SK-N-SH treated with all-trans-retinoic acid at 6 μM for 48 hours (cell line): ENCODE data around the gene SLC22A3.

ENCODE experiments used
- TCF4 ChIP-seq: fragments of 250-450 bp; sonication (Bioruptor Pico); IDR thresholded peaks from 2 replicates; pipeline ENCODE4 v1.8.0; 2021; ENCODE audit warnings: mild to moderate bottlenecking, moderate library complexity, borderline replicate concordance
- TOX ChIP-seq: fragments of 250-450 bp; sonication (Bioruptor Pico); IDR thresholded peaks from 2 replicates; pipeline ENCODE4 v1.8.0; 2021; ENCODE audit warnings: mild to moderate bottlenecking, moderate library complexity, borderline replicate concordance
- ZFP30 ChIP-seq: fragments of 450-650 bp; formaldehyde crosslinking; IDR thresholded peaks from 2 replicates; pipeline ENCODE4 v1.5.0; 2022; ENCODE audit warnings: mild to moderate bottlenecking, moderate library complexity
- TF ChIP-seq, protein P1 (sequence below): fragments of 250-450 bp; sonication (Bioruptor Pico); IDR thresholded peaks from 2 replicates; pipeline ENCODE4 v1.8.0; 2020; ENCODE audit warnings: mild to moderate bottlenecking, moderate library complexity, borderline replicate concordance
- TF ChIP-seq, protein P2 (sequence below): fragments of 250-450 bp; sonication (Bioruptor Pico); IDR thresholded peaks from 2 replicates; pipeline ENCODE4 v1.5.1; 2020; ENCODE audit warnings: low read depth, mild to moderate bottlenecking, moderate library complexity
- TF ChIP-seq, protein P3 (sequence below): fragments of 250-450 bp; sonication (Bioruptor Pico); IDR thresholded peaks from 2 replicates; pipeline ENCODE4 v1.8.0; 2021; ENCODE audit warnings: low read depth, mild to moderate bottlenecking, moderate library complexity, borderline replicate concordance

DNA sequence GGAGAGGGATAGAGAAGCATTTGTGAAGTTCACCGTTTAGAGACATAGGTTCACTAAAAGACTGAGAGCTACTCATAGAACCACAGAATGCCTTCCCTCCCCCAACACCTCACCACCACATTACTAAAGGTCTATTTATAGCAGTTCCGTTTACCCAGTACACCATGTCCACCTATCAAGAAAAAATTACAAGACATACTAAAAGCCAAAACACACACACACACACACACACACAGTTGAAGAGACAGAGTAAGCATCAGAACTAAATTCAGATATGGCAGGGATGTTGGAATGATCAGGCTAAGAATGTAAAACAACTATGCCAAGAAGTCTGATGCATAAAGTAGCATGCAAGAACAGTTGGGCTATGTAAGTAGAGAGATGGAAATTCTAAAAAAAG is 52.3 kb downstream of the SLC22A3 start:
- TF ChIP-seq TCF4 (CRISPR knock-in tag): no peak
- TF ChIP-seq TOX (CRISPR knock-in tag): no peak
- no peak for TF ChIP-seq ZFP30 (CRISPR knock-in tag)
- TF ChIP-seq, protein P1, sequence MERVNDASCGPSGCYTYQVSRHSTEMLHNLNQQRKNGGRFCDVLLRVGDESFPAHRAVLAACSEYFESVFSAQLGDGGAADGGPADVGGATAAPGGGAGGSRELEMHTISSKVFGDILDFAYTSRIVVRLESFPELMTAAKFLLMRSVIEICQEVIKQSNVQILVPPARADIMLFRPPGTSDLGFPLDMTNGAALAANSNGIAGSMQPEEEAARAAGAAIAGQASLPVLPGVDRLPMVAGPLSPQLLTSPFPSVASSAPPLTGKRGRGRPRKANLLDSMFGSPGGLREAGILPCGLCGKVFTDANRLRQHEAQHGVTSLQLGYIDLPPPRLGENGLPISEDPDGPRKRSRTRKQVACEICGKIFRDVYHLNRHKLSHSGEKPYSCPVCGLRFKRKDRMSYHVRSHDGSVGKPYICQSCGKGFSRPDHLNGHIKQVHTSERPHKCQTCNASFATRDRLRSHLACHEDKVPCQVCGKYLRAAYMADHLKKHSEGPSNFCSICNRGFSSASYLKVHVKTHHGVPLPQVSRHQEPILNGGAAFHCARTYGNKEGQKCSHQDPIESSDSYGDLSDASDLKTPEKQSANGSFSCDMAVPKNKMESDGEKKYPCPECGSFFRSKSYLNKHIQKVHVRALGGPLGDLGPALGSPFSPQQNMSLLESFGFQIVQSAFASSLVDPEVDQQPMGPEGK (CRISPR knock-in tag): no peak
- TF ChIP-seq, protein P2, sequence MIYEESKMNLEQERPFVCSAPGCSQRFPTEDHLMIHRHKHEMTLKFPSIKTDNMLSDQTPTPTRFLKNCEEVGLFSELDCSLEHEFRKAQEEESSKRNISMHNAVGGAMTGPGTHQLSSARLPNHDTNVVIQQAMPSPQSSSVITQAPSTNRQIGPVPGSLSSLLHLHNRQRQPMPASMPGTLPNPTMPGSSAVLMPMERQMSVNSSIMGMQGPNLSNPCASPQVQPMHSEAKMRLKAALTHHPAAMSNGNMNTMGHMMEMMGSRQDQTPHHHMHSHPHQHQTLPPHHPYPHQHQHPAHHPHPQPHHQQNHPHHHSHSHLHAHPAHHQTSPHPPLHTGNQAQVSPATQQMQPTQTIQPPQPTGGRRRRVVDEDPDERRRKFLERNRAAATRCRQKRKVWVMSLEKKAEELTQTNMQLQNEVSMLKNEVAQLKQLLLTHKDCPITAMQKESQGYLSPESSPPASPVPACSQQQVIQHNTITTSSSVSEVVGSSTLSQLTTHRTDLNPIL (CRISPR knock-in tag): no peak
- TF ChIP-seq, protein P3, sequence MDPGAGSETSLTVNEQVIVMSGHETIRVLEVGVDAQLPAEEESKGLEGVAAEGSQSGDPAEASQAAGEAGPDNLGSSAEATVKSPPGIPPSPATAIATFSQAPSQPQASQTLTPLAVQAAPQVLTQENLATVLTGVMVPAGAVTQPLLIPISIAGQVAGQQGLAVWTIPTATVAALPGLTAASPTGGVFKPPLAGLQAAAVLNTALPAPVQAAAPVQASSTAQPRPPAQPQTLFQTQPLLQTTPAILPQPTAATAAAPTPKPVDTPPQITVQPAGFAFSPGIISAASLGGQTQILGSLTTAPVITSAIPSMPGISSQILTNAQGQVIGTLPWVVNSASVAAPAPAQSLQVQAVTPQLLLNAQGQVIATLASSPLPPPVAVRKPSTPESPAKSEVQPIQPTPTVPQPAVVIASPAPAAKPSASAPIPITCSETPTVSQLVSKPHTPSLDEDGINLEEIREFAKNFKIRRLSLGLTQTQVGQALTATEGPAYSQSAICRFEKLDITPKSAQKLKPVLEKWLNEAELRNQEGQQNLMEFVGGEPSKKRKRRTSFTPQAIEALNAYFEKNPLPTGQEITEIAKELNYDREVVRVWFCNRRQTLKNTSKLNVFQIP: no peak
